ENCODE results near the gene RIOX2.

Gene RIOX2

GRCh38 chr3:97960551-97960950, 11.7 kb downstream of the RIOX2 start:
- Histone ChIP-seq H4K20me1 (ENCODE audit: insufficient read depth, low read length) (no peaks in the 10 kb centered on the region), H3K9me3 (replicated peaks; ENCODE audit: insufficient read depth, low read length) (no peaks in the 10 kb centered on the region), H3K27me3 (replicated peaks; ENCODE audit: insufficient read depth, low read length) (no peaks in the 10 kb centered on the region), H3K4me2 (ENCODE audit: low read depth, low read length) (no peak overlapping the region), H3K79me2 (ENCODE audit: low read length) (peaks cover 51% of the 10 kb centered on the region), H3K9me2 (replicated peaks; ENCODE audit: insufficient read depth, low read length) (no peaks in the 10 kb centered on the region), H3K36me3 (replicated peaks; ENCODE audit: insufficient read depth, low read length) (peaks cover 7% of the 10 kb centered on the region; the same call in 1 of the 2 replicates), H3K27ac (ENCODE audit: low read length) (no peak overlapping the region), H3K9ac (ENCODE audit: low read length) (no peak overlapping the region), H3K4me3 (ENCODE audit: low read length) (no peak overlapping the region), H3K4me1 (ENCODE audit: low read length) (no peaks in the 10 kb centered on the region), H3F3A (ENCODE audit: insufficient read depth, low read length) (no peaks in the 10 kb centered on the region), H2AFZ (ENCODE audit: low read length) (no peak overlapping the region)
- TF ChIP-seq EZH2phosphoT487 (IDR thresholded peaks at IDR 0.05; ENCODE audit: low read length) (no peak), EZH2 (optimal IDR thresholded peaks at IDR 0.05; ENCODE audit: low read depth, low read length) (no peak), CTCF (IDR thresholded peaks at IDR 0.05; ENCODE audit: low read length) (no peak)
- no peak for DNase-seq

GRCh38 chr3:97959872-97960271, 12.4 kb downstream of the RIOX2 start:
- H3K9ac ChIP-seq (ENCODE audit: low read length), result no peak overlapping the region
- H3K4me2 ChIP-seq (ENCODE audit: low read depth, low read length), result no peak overlapping the region
- no peak overlapping the region for H3K4me3 ChIP-seq (ENCODE audit: low read length)
- H3K36me3 ChIP-seq (replicated peaks; ENCODE audit: insufficient read depth, low read length), result peaks cover 11% of the 10 kb centered on the region; the same call in 1 of the 2 replicates
- peaks cover 46% of the 10 kb centered on the region for H3K79me2 ChIP-seq (ENCODE audit: low read length)
- no peaks in the 10 kb centered on the region for H3K4me1 ChIP-seq (ENCODE audit: low read length)
- DNase-seq, result no peak
- no peaks in the 10 kb centered on the region for H3K9me2 ChIP-seq (replicated peaks; ENCODE audit: insufficient read depth, low read length)
- H2AFZ ChIP-seq (ENCODE audit: low read length), result no peak overlapping the region
- H4K20me1 ChIP-seq (ENCODE audit: insufficient read depth, low read length), result no peaks in the 10 kb centered on the region
- no peak overlapping the region for H3K27ac ChIP-seq (ENCODE audit: low read length)
- no peak for TF ChIP-seq EZH2 (optimal IDR thresholded peaks at IDR 0.05; ENCODE audit: low read depth, low read length)
- TF ChIP-seq CTCF (IDR thresholded peaks at IDR 0.05; ENCODE audit: low read length), result no peak
- no peak for TF ChIP-seq EZH2phosphoT487 (IDR thresholded peaks at IDR 0.05; ENCODE audit: low read length)
- no peaks in the 10 kb centered on the region for H3K9me3 ChIP-seq (replicated peaks; ENCODE audit: insufficient read depth, low read length)
- H3F3A ChIP-seq (ENCODE audit: insufficient read depth, low read length), result no peaks in the 10 kb centered on the region
- H3K27me3 ChIP-seq (replicated peaks; ENCODE audit: insufficient read depth, low read length), result no peaks in the 10 kb centered on the region

- H3K4me3 ChIP-seq (ENCODE audit: low read length), result no peak overlapping the region
- no peaks in the 10 kb centered on the region for H3K27me3 ChIP-seq (replicated peaks; ENCODE audit: insufficient read depth, low read length)
- H2AFZ ChIP-seq (ENCODE audit: low read length), result no peak overlapping the region
- no peak for DNase-seq
- peaks cover 11% of the 10 kb centered on the region; the same call in 1 of the 2 replicates for H3K36me3 ChIP-seq (replicated peaks; ENCODE audit: insufficient read depth, low read length)
- no peak overlapping the region for H3K27ac ChIP-seq (ENCODE audit: low read length)
- H3F3A ChIP-seq (ENCODE audit: insufficient read depth, low read length), result no peaks in the 10 kb centered on the region
- no peaks in the 10 kb centered on the region for H3K9me2 ChIP-seq (replicated peaks; ENCODE audit: insufficient read depth, low read length)
- no peak overlapping the region for H3K4me2 ChIP-seq (ENCODE audit: low read depth, low read length)
- no peaks in the 10 kb centered on the region for H3K4me1 ChIP-seq (ENCODE audit: low read length)
- TF ChIP-seq EZH2phosphoT487 (IDR thresholded peaks at IDR 0.05; ENCODE audit: low read length), result no peak
- TF ChIP-seq EZH2 (optimal IDR thresholded peaks at IDR 0.05; ENCODE audit: low read depth, low read length), result no peak
- TF ChIP-seq CTCF (IDR thresholded peaks at IDR 0.05; ENCODE audit: low read length), result no peak
- H4K20me1 ChIP-seq (ENCODE audit: insufficient read depth, low read length), result no peaks in the 10 kb centered on the region
- H3K9ac ChIP-seq (ENCODE audit: low read length), result no peak overlapping the region
- H3K9me3 ChIP-seq (replicated peaks; ENCODE audit: insufficient read depth, low read length), result no peaks in the 10 kb centered on the region
- peaks cover 37% of the 10 kb centered on the region for H3K79me2 ChIP-seq (ENCODE audit: low read length)
Observed at GRCh38 chr3:97958796-97959195, 13.4 kb downstream of the RIOX2 start.
